ENCODE results near the gene ARHGEF33.

ARHGEF33 gene

DNA sequence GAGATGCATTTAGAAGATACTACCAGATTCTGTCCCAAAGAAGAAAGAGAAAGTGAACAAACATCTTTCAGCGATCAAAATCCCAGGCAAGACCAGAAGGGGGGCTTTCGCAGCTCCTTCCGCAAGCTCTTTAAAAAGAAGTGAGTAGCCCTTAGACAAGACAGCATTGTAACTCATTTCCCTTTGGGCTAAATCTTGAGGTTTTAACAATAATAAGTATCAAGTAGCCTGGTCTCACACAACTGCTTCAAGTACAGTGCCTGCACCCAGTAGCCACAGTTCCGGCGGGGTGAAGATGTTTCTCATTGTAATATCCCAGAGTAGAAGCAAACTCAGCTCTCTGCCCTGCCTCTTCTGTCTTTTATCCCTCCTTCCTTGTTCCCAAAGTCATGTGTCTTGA is 76.3 kb downstream of the ARHGEF33 start:
- H3K9ac ChIP-seq (ENCODE audit: low read length): no peak overlapping the region
- H3K4me1 ChIP-seq (ENCODE audit: insufficient read depth, low read length): no peaks in the 10 kb centered on the region
- H3K36me3 ChIP-seq (ENCODE audit: insufficient read depth, low read length): no peaks in the 10 kb centered on the region
- H3K4me3 ChIP-seq (ENCODE audit: low read depth in 1 of 2, low read length in 2 of 2): no peak overlapping the region
- no peaks in the 10 kb centered on the region for H3K9me3 ChIP-seq (ENCODE audit: low read length)
- H3K27me3 ChIP-seq (ENCODE audit: control insufficient read depth in 1 of 2, insufficient read depth in 2 of 2, low read length in 2 of 2): no peaks in the 10 kb centered on the region
- H3K27ac ChIP-seq (ENCODE audit: low read depth, low read length): no peak overlapping the region

DNA sequence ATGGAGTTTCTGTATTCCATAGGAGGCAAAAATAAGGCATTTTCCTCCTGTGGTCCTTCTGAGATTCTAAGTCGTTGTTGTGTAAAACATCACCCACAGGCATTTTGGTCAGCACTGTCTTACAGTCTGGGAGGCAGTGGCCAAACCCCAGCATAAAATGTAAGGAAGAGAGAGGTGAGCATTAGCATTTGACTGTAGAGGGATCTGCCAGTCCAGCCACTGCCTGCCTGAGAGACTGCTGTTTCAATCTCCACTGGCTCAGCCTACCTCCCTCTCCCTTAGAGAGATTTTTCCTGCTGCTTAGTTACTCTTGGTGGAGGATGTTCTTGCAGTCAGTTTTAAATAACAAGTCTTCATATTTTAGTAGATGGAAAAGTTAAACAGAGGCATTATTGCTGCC is 77.0 kb downstream of the ARHGEF33 start:
- Histone ChIP-seq H3K27me3 (ENCODE audit: control insufficient read depth in 1 of 2, insufficient read depth in 2 of 2, low read length in 2 of 2) (no peaks in the 10 kb centered on the region), H3K36me3 (ENCODE audit: insufficient read depth, low read length) (no peaks in the 10 kb centered on the region), H3K4me1 (ENCODE audit: insufficient read depth, low read length) (no peaks in the 10 kb centered on the region), H3K27ac (ENCODE audit: low read depth, low read length) (no peak overlapping the region), H3K9me3 (ENCODE audit: low read length) (no peaks in the 10 kb centered on the region), H3K4me3 (ENCODE audit: low read depth in 1 of 2, low read length in 2 of 2) (no peak overlapping the region), H3K9ac (ENCODE audit: low read length) (no peak overlapping the region)

GRCh38 chr2:38968021-38968420 is 78.3 kb downstream of the ARHGEF33 start:
- H3K9ac ChIP-seq (ENCODE audit: low read length): no peak overlapping the region
- no peak overlapping the region for H3K27ac ChIP-seq (ENCODE audit: low read depth, low read length)
- H3K36me3 ChIP-seq (ENCODE audit: insufficient read depth, low read length): no peaks in the 10 kb centered on the region
- H3K4me3 ChIP-seq (ENCODE audit: low read depth in 1 of 2, low read length in 2 of 2): no peak overlapping the region
- H3K4me1 ChIP-seq (ENCODE audit: insufficient read depth, low read length): no peaks in the 10 kb centered on the region
- no peaks in the 10 kb centered on the region for H3K9me3 ChIP-seq (ENCODE audit: low read length)
- H3K27me3 ChIP-seq (ENCODE audit: control insufficient read depth in 1 of 2, insufficient read depth in 2 of 2, low read length in 2 of 2): no peaks in the 10 kb centered on the region

DNA sequence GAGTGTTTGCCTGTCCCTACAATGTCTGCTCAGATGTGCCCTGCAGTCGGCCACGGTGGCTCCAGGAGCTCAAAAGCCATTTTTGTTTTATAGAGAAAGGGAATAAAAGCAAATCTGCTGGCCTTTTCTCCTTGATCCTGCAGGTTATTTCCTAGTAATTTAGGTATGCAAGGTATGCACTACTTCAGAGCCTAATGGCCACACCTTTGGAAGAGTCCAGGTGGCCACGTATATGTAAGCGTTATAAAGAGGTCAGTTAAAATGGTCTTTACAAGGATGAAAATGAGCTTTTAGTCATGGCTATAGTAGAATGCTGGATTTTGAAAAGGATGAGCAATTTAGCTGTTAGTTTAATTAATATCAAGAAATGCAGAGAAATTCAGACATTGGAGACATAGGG is 81.7 kb downstream of the ARHGEF33 start:
- Histone ChIP-seq H3K9me3 (ENCODE audit: low read length) (no peaks in the 10 kb centered on the region), H3K9ac (ENCODE audit: low read length) (no peak overlapping the region)

DNA sequence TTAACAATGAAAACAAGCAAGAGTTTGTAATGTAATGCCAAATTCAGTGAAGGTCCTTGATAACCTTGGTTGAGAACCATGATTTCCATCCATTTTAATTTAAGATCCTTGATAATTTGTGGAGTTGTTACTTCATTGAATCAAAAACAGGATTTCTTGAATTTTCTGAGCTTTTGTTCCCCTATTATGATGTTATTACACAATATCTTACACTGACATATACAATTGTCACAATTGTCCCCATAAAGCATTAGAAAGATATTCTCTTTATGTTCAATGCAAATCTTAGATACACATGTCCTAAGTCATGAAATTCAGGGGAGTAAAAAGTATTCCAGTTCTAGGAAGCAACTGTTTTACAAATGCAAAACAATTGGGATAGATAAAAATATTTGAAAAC is 83.6 kb downstream of the ARHGEF33 start:
- Histone ChIP-seq H3K9me3 (ENCODE audit: low read length) (no peaks in the 10 kb centered on the region), H3K27me3 (ENCODE audit: control insufficient read depth in 1 of 2, insufficient read depth in 2 of 2, low read length in 2 of 2) (no peaks in the 10 kb centered on the region), H3K9ac (ENCODE audit: low read length) (no peak overlapping the region), H3K4me3 (ENCODE audit: low read depth in 1 of 2, low read length in 2 of 2) (no peak overlapping the region), H3K4me1 (ENCODE audit: insufficient read depth, low read length) (no peaks in the 10 kb centered on the region), H3K36me3 (ENCODE audit: insufficient read depth, low read length) (no peaks in the 10 kb centered on the region), H3K27ac (ENCODE audit: low read depth, low read length) (no peak overlapping the region)

More for the DNA sequence above, 81.7 kb downstream of the ARHGEF33 start:
- Histone ChIP-seq H3K4me3 (ENCODE audit: low read depth in 1 of 2, low read length in 2 of 2) (no peak overlapping the region), H3K4me1 (ENCODE audit: insufficient read depth, low read length) (no peaks in the 10 kb centered on the region), H3K36me3 (ENCODE audit: insufficient read depth, low read length) (no peaks in the 10 kb centered on the region), H3K27ac (ENCODE audit: low read depth, low read length) (no peak overlapping the region), H3K27me3 (ENCODE audit: control insufficient read depth in 1 of 2, insufficient read depth in 2 of 2, low read length in 2 of 2) (no peaks in the 10 kb centered on the region)

DNA sequence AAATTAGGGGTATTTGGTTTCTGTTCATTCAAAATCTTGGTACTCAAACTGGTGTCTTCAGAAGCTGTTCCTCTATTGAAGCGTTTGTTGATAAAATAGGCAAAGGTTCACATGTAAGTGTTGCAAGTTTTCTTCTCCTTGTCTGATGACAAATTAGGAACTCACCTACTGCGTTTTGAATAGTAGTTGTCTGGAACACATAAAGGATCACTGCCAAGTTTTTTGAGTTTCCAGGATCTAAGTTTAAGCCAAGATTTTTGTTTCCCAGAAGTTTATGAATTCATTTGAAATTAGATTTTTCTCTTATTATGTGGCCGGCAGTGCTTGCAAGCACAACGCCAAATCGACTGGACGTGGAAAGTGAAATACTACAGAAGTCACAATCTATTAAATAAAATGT is 85.4 kb downstream of the ARHGEF33 start:
- H3K27me3 ChIP-seq (ENCODE audit: control insufficient read depth in 1 of 2, insufficient read depth in 2 of 2, low read length in 2 of 2): no peaks in the 10 kb centered on the region
- no peak overlapping the region for H3K9ac ChIP-seq (ENCODE audit: low read length)
- no peaks in the 10 kb centered on the region for H3K4me1 ChIP-seq (ENCODE audit: insufficient read depth, low read length)
- H3K36me3 ChIP-seq (ENCODE audit: insufficient read depth, low read length): no peaks in the 10 kb centered on the region
- H3K9me3 ChIP-seq (ENCODE audit: low read length): no peaks in the 10 kb centered on the region
- no peak overlapping the region for H3K4me3 ChIP-seq (ENCODE audit: low read depth in 1 of 2, low read length in 2 of 2)
- H3K27ac ChIP-seq (ENCODE audit: low read depth, low read length): no peak overlapping the region

- H3K36me3 ChIP-seq (ENCODE audit: insufficient read depth, low read length): no peaks in the 10 kb centered on the region
- no peak overlapping the region for H3K27ac ChIP-seq (ENCODE audit: low read depth, low read length)
- H3K9me3 ChIP-seq (ENCODE audit: low read length): no peaks in the 10 kb centered on the region
- H3K9ac ChIP-seq (ENCODE audit: low read length): no peak overlapping the region
- no peak overlapping the region for H3K4me3 ChIP-seq (ENCODE audit: low read depth in 1 of 2, low read length in 2 of 2)
- H3K27me3 ChIP-seq (ENCODE audit: control insufficient read depth in 1 of 2, insufficient read depth in 2 of 2, low read length in 2 of 2): no peaks in the 10 kb centered on the region
- H3K4me1 ChIP-seq (ENCODE audit: insufficient read depth, low read length): no peaks in the 10 kb centered on the region
These were observed 87.4 kb downstream of the ARHGEF33 start for GRCh38 chr2:38977047-38977446.

GRCh38 chr2:38978296-38978903 is 88.7 kb downstream of the ARHGEF33 start:
- Histone ChIP-seq H3K36me3 (ENCODE audit: insufficient read depth, low read length) (no peaks in the 10 kb centered on the region), H3K9ac (ENCODE audit: low read length) (no peak overlapping the region), H3K27me3 (ENCODE audit: control insufficient read depth in 1 of 2, insufficient read depth in 2 of 2, low read length in 2 of 2) (no peaks in the 10 kb centered on the region), H3K9me3 (ENCODE audit: low read length) (no peaks in the 10 kb centered on the region), H3K4me1 (ENCODE audit: insufficient read depth, low read length) (no peaks in the 10 kb centered on the region), H3K27ac (ENCODE audit: low read depth, low read length) (no peak overlapping the region), H3K4me3 (ENCODE audit: low read depth in 1 of 2, low read length in 2 of 2) (no peak overlapping the region)

DNA sequence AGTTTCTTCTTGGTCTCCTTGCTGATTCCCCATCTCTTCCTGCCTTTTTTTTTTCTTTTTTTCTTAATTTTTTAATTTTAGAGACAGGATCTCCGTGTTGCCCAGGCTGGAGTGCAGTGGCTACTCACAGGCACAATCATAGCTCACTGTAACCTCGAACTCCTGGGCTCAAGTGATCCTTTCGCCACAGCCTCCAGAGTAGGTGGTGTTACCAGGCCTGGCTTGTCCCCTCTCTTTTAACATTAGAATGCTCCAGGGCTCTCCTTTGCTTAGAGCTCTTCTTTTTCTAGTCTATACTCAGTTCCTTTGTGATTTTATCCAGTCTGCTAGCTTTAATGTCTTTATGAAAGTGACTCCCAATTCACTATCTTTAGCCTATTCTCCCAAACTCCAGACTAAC is 89.2 kb downstream of the ARHGEF33 start:
- Histone ChIP-seq H3K36me3 (ENCODE audit: insufficient read depth, low read length) (peaks cover 3% of the 10 kb centered on the region), H3K9ac (ENCODE audit: low read length) (no peak overlapping the region), H3K4me3 (ENCODE audit: low read depth in 1 of 2, low read length in 2 of 2) (no peak overlapping the region), H3K27ac (ENCODE audit: low read depth, low read length) (no peak overlapping the region), H3K4me1 (ENCODE audit: insufficient read depth, low read length) (no peaks in the 10 kb centered on the region), H3K9me3 (ENCODE audit: low read length) (no peaks in the 10 kb centered on the region), H3K27me3 (ENCODE audit: control insufficient read depth in 1 of 2, insufficient read depth in 2 of 2, low read length in 2 of 2) (no peaks in the 10 kb centered on the region)

DNA sequence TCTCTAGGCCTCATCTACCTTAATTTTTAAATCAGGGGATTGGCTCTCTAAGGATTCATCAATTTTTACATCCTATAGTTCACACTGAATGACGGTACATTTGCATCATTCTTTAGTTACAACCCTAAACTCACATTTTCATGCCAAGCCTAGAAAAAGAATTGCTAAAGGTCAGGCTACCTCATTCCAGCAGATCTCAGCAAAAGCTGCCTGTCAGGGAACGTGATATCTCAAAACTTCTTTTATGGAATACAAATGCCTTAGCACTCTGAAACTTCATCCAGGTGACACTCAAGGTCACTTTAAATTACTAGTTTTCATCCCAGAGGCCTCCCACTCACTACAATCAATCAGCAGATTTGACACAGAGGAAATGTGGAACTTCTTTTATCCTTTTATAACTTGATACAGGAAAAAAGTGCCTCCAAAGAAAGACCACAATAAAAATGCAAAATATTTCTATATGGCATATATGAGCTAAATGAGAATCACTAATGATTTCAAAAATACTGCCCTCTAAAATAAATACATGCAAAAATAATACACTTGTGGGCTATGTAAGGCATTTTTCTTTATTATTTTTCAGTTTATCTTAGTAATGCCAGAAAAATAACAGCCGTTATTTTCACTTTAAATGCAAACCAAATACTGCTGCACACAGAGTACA is 91.5 kb downstream of the ARHGEF33 start:
- Histone ChIP-seq H3K27ac (ENCODE audit: low read depth, low read length) (no peak overlapping the region), H3K4me3 (ENCODE audit: low read depth in 1 of 2, low read length in 2 of 2) (no peak overlapping the region)

GRCh38 chr2:38981670-38982357 is 92.1 kb downstream of the ARHGEF33 start:
- no peak overlapping the region for H3K4me3 ChIP-seq (ENCODE audit: low read depth in 1 of 2, low read length in 2 of 2)
- H3K27ac ChIP-seq (ENCODE audit: low read depth, low read length): no peak overlapping the region
- H3K9me3 ChIP-seq (ENCODE audit: low read length): no peaks in the 10 kb centered on the region
- H3K4me1 ChIP-seq (ENCODE audit: insufficient read depth, low read length): no peaks in the 10 kb centered on the region
- peaks cover 17% of the 10 kb centered on the region for H3K36me3 ChIP-seq (ENCODE audit: insufficient read depth, low read length)
- H3K27me3 ChIP-seq (ENCODE audit: control insufficient read depth in 1 of 2, insufficient read depth in 2 of 2, low read length in 2 of 2): no peaks in the 10 kb centered on the region
- H3K9ac ChIP-seq (ENCODE audit: low read length): no peak overlapping the region

More for the DNA sequence above, 91.5 kb downstream of the ARHGEF33 start:
- H3K27me3 ChIP-seq (ENCODE audit: control insufficient read depth in 1 of 2, insufficient read depth in 2 of 2, low read length in 2 of 2): no peaks in the 10 kb centered on the region
- H3K9ac ChIP-seq (ENCODE audit: low read length): no peak overlapping the region
- no peaks in the 10 kb centered on the region for H3K9me3 ChIP-seq (ENCODE audit: low read length)
- peaks cover 17% of the 10 kb centered on the region for H3K36me3 ChIP-seq (ENCODE audit: insufficient read depth, low read length)
- no peaks in the 10 kb centered on the region for H3K4me1 ChIP-seq (ENCODE audit: insufficient read depth, low read length)
